HEK293 (cell line): ENCODE measurements around the gene MVD.

Source experiments
- REST ChIP-seq: fragments of 450-650 bp; formaldehyde crosslinking; IDR thresholded peaks from 2 replicates; pipeline ENCODE4 v1.5.1; 2016; ENCODE audit warnings: missing biosample characterization, missing genetic modification characterization
- ZBTB8A ChIP-seq: fragments of 450-650 bp; formaldehyde crosslinking; IDR thresholded peaks from 2 replicates; pipeline ENCODE4 v1.5.1; 2016; ENCODE audit warnings: missing biosample characterization, missing genetic modification characterization
- ZNF488 ChIP-seq: fragments of 450-650 bp; formaldehyde crosslinking; IDR thresholded peaks from 2 replicates; pipeline ENCODE4 v1.5.1; 2016; ENCODE audit warnings: missing biosample characterization, missing genetic modification characterization
- ZNF585B ChIP-seq: fragments of 450-650 bp; formaldehyde crosslinking; IDR thresholded peaks from 2 replicates; pipeline ENCODE4 v1.5.1; 2016; ENCODE audit warnings: missing biosample characterization, missing genetic modification characterization
- ZNF629 ChIP-seq: fragments of 450-650 bp; formaldehyde crosslinking; IDR thresholded peaks from 2 replicates; pipeline ENCODE4 v1.5.1; 2017; ENCODE audit warnings: missing biosample characterization, missing genetic modification characterization
- ZNF704 ChIP-seq: fragments of 450-650 bp; formaldehyde crosslinking; IDR thresholded peaks from 2 replicates; pipeline ENCODE4 v1.5.1; 2016; ENCODE audit warnings: missing biosample characterization, missing genetic modification characterization
- ZNF837 ChIP-seq: fragments of 450-650 bp; formaldehyde crosslinking; IDR thresholded peaks from 2 replicates; pipeline ENCODE4 v1.5.1; 2016; ENCODE audit warnings: missing biosample characterization, missing genetic modification characterization
- TF ChIP-seq, protein P1 (sequence below): fragments of 450-650 bp; formaldehyde crosslinking; IDR thresholded peaks from 2 replicates; pipeline ENCODE4 v1.5.1; 2016; ENCODE audit warnings: missing biosample characterization, missing genetic modification characterization
- TF ChIP-seq, protein P2 (sequence below): fragments of 450-650 bp; formaldehyde crosslinking; IDR thresholded peaks from 2 replicates; pipeline ENCODE4 v1.5.1; 2016; ENCODE audit warnings: missing biosample characterization, missing genetic modification characterization, borderline replicate concordance
- TF ChIP-seq, protein P3 (sequence below): fragments of 450-650 bp; formaldehyde crosslinking; IDR thresholded peaks from 2 replicates; pipeline ENCODE4 v1.5.1; 2016; ENCODE audit warnings: missing biosample characterization, missing genetic modification characterization
- TF ChIP-seq, protein P4 (sequence below): fragments of 450-650 bp; formaldehyde crosslinking; IDR thresholded peaks from 2 replicates; pipeline ENCODE4 v1.5.1; 2016; ENCODE audit warnings: missing biosample characterization, missing genetic modification characterization

DNA sequence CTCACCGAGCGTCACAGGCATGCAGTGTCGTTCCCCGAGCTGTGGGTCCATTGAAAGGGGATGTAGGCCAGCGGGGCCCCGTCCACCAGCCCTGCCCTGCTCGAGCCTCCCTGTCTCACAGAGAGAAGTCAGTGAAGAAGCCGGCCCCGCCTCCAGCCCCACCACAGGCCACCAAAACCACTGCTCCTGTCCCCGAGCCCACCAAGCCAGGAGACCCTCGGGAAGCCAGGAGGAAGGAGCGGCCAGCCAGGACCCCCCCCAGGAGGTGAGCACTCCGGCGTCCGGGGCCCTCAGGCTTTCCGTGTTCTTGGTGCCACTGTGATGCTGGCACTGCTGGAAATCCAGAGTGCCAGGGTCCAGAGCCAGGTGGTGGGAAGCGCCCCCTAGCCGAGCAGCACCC, 38.4 kb downstream of the MVD start:
- TF ChIP-seq ZNF488 (tag by site-specific recombination) (no peak), REST (tag by site-specific recombination) (no peak), ZBTB8A (tag by site-specific recombination) (no peak), ZNF837 (tag by site-specific recombination) (no peak), ZNF629 (tag by site-specific recombination) (no peak), ZNF585B (tag by site-specific recombination) (no peak), ZNF704 (tag by site-specific recombination) (no peak)
- TF ChIP-seq, protein P1, sequence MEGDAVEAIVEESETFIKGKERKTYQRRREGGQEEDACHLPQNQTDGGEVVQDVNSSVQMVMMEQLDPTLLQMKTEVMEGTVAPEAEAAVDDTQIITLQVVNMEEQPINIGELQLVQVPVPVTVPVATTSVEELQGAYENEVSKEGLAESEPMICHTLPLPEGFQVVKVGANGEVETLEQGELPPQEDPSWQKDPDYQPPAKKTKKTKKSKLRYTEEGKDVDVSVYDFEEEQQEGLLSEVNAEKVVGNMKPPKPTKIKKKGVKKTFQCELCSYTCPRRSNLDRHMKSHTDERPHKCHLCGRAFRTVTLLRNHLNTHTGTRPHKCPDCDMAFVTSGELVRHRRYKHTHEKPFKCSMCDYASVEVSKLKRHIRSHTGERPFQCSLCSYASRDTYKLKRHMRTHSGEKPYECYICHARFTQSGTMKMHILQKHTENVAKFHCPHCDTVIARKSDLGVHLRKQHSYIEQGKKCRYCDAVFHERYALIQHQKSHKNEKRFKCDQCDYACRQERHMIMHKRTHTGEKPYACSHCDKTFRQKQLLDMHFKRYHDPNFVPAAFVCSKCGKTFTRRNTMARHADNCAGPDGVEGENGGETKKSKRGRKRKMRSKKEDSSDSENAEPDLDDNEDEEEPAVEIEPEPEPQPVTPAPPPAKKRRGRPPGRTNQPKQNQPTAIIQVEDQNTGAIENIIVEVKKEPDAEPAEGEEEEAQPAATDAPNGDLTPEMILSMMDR, result no peak
- TF ChIP-seq, protein P2, sequence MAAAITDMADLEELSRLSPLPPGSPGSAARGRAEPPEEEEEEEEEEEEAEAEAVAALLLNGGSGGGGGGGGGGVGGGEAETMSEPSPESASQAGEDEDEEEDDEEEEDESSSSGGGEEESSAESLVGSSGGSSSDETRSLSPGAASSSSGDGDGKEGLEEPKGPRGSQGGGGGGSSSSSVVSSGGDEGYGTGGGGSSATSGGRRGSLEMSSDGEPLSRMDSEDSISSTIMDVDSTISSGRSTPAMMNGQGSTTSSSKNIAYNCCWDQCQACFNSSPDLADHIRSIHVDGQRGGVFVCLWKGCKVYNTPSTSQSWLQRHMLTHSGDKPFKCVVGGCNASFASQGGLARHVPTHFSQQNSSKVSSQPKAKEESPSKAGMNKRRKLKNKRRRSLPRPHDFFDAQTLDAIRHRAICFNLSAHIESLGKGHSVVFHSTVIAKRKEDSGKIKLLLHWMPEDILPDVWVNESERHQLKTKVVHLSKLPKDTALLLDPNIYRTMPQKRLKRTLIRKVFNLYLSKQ, result no peak
- TF ChIP-seq, protein P3, sequence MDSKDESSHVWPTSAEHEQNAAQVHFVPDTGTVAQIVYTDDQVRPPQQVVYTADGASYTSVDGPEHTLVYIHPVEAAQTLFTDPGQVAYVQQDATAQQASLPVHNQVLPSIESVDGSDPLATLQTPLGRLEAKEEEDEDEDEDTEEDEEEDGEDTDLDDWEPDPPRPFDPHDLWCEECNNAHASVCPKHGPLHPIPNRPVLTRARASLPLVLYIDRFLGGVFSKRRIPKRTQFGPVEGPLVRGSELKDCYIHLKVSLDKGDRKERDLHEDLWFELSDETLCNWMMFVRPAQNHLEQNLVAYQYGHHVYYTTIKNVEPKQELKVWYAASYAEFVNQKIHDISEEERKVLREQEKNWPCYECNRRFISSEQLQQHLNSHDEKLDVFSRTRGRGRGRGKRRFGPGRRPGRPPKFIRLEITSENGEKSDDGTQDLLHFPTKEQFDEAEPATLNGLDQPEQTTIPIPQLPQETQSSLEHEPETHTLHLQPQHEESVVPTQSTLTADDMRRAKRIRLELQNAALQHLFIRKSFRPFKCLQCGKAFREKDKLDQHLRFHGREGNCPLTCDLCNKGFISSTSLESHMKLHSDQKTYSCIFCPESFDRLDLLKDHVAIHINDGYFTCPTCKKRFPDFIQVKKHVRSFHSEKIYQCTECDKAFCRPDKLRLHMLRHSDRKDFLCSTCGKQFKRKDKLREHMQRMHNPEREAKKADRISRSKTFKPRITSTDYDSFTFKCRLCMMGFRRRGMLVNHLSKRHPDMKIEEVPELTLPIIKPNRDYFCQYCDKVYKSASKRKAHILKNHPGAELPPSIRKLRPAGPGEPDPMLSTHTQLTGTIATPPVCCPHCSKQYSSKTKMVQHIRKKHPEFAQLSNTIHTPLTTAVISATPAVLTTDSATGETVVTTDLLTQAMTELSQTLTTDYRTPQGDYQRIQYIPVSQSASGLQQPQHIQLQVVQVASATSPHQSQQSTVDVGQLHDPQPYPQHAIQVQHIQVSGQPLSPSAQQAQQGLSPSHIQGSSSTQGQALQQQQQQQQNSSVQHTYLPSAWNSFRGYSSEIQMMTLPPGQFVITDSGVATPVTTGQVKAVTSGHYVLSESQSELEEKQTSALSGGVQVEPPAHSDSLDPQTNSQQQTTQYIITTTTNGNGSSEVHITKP (tag by site-specific recombination), result no peak
- TF ChIP-seq, protein P4, sequence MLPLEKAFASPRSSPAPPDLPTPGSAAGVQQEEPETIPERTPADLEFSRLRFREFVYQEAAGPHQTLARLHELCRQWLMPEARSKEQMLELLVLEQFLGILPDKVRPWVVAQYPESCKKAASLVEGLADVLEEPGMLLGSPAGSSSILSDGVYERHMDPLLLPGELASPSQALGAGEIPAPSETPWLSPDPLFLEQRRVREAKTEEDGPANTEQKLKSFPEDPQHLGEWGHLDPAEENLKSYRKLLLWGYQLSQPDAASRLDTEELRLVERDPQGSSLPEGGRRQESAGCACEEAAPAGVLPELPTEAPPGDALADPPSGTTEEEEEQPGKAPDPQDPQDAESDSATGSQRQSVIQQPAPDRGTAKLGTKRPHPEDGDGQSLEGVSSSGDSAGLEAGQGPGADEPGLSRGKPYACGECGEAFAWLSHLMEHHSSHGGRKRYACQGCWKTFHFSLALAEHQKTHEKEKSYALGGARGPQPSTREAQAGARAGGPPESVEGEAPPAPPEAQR (tag by site-specific recombination), result no peak
